ENCODE measurements around the gene CCDC112.
"Not testable (repeated sequence)": the region's sequence is repeated elsewhere in the genome, so short reads cannot be mapped to it uniquely, and the experiment has no call there.

Gene CCDC112

GRCh38 chr5:115262011-115262320, 34.5 kb downstream of the CCDC112 start:
- no peak for DNase-seq (ENCODE audit: low read depth in 2 of 2)

- no peak for DNase-seq (ENCODE audit: low read depth in 2 of 2)
Observed at GRCh38 chr5:115260248-115260647, 36.2 kb downstream of the CCDC112 start.

GRCh38 chr5:115257981-115258380, 38.5 kb downstream of the CCDC112 start:
- no peak for DNase-seq (ENCODE audit: low read depth in 2 of 2)

GRCh38 chr5:115249379-115249778, 47.1 kb downstream of the CCDC112 start:
- not testable (repeated sequence) for DNase-seq (ENCODE audit: low read depth in 2 of 2)

- DNase-seq (ENCODE audit: low read depth in 2 of 2) = no peak
Observed at GRCh38 chr5:115246361-115246991, 50.0 kb downstream of the CCDC112 start.

DNA sequence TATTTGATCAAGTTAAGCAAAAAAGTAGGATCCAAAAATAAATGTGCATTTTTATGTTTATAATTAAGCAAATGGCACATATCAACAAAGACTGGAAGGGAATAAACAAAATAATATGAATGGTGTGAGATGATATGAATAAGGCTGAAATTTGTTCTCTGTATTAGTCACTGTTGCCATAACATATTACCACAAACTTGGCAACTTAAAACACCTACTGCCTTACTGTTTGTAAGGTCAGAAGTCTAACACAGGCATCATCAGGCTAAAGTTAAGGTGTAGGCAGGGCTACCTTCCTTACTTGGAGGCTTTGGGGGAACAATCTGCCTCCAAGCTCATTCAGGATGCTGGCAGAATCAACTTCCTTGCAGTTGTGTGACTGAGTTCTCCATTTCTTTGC, 53.0 kb downstream of the CCDC112 start:
- no peak for DNase-seq (ENCODE audit: low read depth in 2 of 2)

DNA sequence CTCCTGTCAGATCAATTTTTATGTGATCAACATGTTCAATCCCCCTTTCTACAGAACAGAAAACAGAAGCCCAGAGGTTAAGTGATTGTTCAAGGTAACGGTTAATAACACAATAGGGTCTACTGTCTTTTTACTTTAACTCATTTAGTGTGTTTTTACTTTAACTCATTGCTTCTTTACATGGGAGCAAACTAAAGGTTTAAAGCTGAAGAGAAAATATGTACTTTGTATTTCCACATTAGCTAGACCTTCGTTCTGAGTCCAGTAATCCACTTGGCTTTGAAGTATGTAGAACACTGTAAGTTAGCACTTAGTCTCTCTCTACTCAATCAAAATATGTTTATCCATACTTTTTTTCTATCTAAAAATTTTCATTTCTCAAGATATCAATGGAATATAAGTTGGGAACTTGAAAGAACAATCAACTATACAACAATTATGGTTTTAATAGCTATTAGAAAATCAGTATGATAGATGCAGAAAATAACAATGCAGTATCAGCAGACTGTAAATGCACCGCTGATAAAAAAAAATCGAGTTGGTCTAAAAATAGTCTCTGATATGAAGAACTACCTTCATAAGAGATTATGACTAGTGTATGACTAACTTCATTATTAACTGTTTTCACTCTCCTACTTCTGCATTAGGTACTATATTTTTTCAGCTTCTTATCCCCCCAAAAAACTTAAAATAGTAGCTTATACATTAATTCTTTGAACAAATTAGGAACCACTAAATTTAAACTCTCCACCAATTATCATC, 54.4 kb downstream of the CCDC112 start:
- no peak for DNase-seq (ENCODE audit: low read depth in 2 of 2)

GRCh38 chr5:115237066-115237465, 59.4 kb downstream of the CCDC112 start:
- DNase-seq (ENCODE audit: low read depth in 2 of 2) = no peak

- no peak for DNase-seq (ENCODE audit: low read depth in 2 of 2)
Observed at GRCh38 chr5:115236599-115236998, 59.9 kb downstream of the CCDC112 start.

DNA sequence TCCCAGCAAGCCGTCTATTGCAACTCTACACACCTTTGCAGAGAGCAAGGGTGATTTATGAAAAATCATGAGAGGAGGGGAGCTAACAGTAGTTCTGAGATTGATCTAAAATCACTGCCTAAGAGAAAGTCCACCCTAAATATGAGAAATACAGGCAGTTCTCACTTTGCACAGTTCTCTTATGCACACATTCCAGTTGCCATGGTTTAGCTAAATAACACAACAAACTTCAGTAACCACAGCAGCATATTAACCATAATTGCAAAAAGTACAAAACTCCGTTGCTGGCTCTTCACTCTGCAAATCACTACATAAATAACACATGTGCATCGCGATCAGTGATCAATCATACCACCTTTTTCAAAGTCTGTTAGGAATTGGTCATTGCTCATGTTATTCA, 64.9 kb downstream of the CCDC112 start:
- DNase-seq (ENCODE audit: low read depth in 2 of 2) = no peak

GRCh38 chr5:115229606-115230005, 66.8 kb downstream of the CCDC112 start:
- DNase-seq (ENCODE audit: low read depth in 2 of 2) = no peak

DNA sequence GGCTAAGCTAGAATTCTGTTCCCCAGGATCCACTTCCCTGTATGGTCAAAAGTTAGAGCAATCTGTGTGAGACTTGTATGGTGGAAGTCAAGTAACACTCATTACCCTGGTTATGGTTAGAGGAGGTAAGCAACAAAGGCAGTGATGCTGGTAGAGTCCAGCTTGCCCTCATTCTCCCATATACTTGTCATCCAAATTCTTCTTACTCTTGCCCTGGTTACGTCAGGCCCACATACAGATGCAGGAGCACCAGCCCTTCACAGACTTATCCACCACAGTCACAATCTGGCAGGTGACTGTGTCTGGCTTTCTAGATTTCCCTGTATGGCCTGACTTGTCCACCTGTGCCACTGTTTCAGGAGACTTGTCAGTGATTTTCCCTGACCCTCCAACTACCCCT, 69.2 kb downstream of the CCDC112 start:
- no peak for DNase-seq (ENCODE audit: low read depth in 2 of 2)

Measured in stimulated activated CD8-positive, alpha-beta memory T cell treated with anti-CD3 and anti-CD28 coated beads, Interleukin-15, amount 100 ng/mL, for 4 hours (primary cell).